Brain microvascular endothelial cell (primary cell): ENCODE data around the gene NEIL1.

ENCODE experiments used
- DNase-seq: peaks from one replicate; pipeline ENCODE4 v3.0.0-alpha.2; 2020
- H3K27ac ChIP-seq: fragments of 250-450 bp; sonication (Bioruptor Pico); 2 replicates; pipeline ENCODE4 v1.5.1; 2020; ENCODE audit warnings: mild to moderate bottlenecking, moderate library complexity
- H3K27me3 ChIP-seq: fragments of 250-450 bp; sonication (Bioruptor Pico); replicated peaks from 2 replicates; pipeline ENCODE4 v1.5.1; 2020; ENCODE audit warnings: mild to moderate bottlenecking
- H3K36me3 ChIP-seq: fragments of 250-450 bp; sonication (Bioruptor Pico); replicated peaks from 2 replicates; pipeline ENCODE4 v1.5.1; 2020; ENCODE audit warnings: mild to moderate bottlenecking
- H3K4me3 ChIP-seq: 2 replicates; pipeline ENCODE4 v1.5.1; 2011; ENCODE audit warnings: low read depth, mild to moderate bottlenecking, control low read depth, low read length, moderate library complexity
- CTCF ChIP-seq: IDR thresholded peaks from 2 replicates; pipeline ENCODE4 v1.5.1; 2011; ENCODE audit warnings: low read depth, mild to moderate bottlenecking, moderate library complexity, low read length, control low read depth, inconsistent platforms; ENCODE audit errors: missing control alignments
- in situ Hi-C: cut with HindIII; loops from 2 replicates; pipeline ENCODE4 v1.10.0; 2017; ENCODE audit warnings: low sequenced_read_pairs, low pct_ligation_motif_present

NEIL1 gene

GRCh38 chr15:75350601-75351361 lies 3.9 kb downstream of the NEIL1 start:
- Histone ChIP-seq H3K27me3 (no peaks in the 10 kb centered on the region), H3K36me3 (peaks cover 1% of the 10 kb centered on the region), H3K4me3 (no peak overlapping the region), H3K27ac (no peak overlapping the region)
- in situ Hi-C loops, result no loop called here
- no peak for TF ChIP-seq CTCF
- no peak for DNase-seq

GRCh38 chr15:75352186-75353080 lies 5.6 kb downstream of the NEIL1 start:
- H3K27ac ChIP-seq, result no peak overlapping the region
- no peak for TF ChIP-seq CTCF

GRCh38 chr15:75353604-75354003 lies 6.8 kb downstream of the NEIL1 start:
- Histone ChIP-seq H3K27me3 (no peaks in the 10 kb centered on the region), H3K27ac (no peak overlapping the region), H3K36me3 (peaks cover 18% of the 10 kb centered on the region), H3K4me3 (no peak overlapping the region)
- in situ Hi-C loops, result no loop called here
- TF ChIP-seq CTCF, result no peak
- DNase-seq, result no peak

More at GRCh38 chr15:75352186-75353080, 5.6 kb downstream of the NEIL1 start:
- no peaks in the 10 kb centered on the region for H3K27me3 ChIP-seq
- no peak for DNase-seq
- H3K36me3 ChIP-seq, result peaks cover 10% of the 10 kb centered on the region
- in situ Hi-C loops, result no loop called here
- no peak overlapping the region for H3K4me3 ChIP-seq

GRCh38 chr15:75354454-75354853 lies 7.6 kb downstream of the NEIL1 start:
- no peak overlapping the region for H3K27ac ChIP-seq
- peaks cover 23% of the 10 kb centered on the region for H3K36me3 ChIP-seq

GRCh38 chr15:75355369-75355768 lies 8.5 kb downstream of the NEIL1 start:
- no peak for TF ChIP-seq CTCF
- DNase-seq, result no peak
- Histone ChIP-seq H3K27me3 (no peaks in the 10 kb centered on the region), H3K4me3 (no peak overlapping the region), H3K36me3 (peaks cover 28% of the 10 kb centered on the region), H3K27ac (no peak overlapping the region)
- in situ Hi-C loops, result no loop called here

More at GRCh38 chr15:75354454-75354853, 7.6 kb downstream of the NEIL1 start:
- in situ Hi-C loops, result no loop called here
- no peaks in the 10 kb centered on the region for H3K27me3 ChIP-seq
- TF ChIP-seq CTCF, result no peak
- DNase-seq, result no peak
- no peak overlapping the region for H3K4me3 ChIP-seq
